Activated T-cell treated with anti-CD3 and anti-CD28 coated beads, Interleukin-2, amount 50 U/mL, for 4 hours (primary cell): Measurements from ENCODE around the gene TBCA. TPM values are rescaled to one million over a fixed set of nuclear protein-coding genes. Genes with fewer than 3 reads are reported as not detected.

Source experiments
- ATAC-seq, 2 donors: fragments of 200-7000 bp; cut with Tn5 transposase; one replicate each; pipeline ENCODE4 v1.10.0; 2021
- DNase-seq: peaks from one replicate; pipeline ENCODE4 v3.0.0-alpha.2; 2020
- H3K27me3 Mint-ChIP-seq: one replicate; pipeline ENCODE4 v1.8.0; 2021; ENCODE audit warnings: low read depth, mixed read lengths
- H3K36me3 Mint-ChIP-seq: one replicate; pipeline ENCODE4 v1.8.0; 2022; ENCODE audit warnings: mixed read lengths; ENCODE audit not compliant: insufficient read depth
- H3K4me1 Mint-ChIP-seq: one replicate; pipeline ENCODE4 v1.8.0; 2021; ENCODE audit warnings: low read depth, mixed read lengths
- H3K4me3 Mint-ChIP-seq: one replicate; pipeline ENCODE4 v1.8.0; 2021; ENCODE audit warnings: mild to moderate bottlenecking, moderate library complexity, mixed read lengths
- H3K9me3 Mint-ChIP-seq: one replicate; pipeline ENCODE4 v1.8.0; 2021; ENCODE audit warnings: mixed read lengths
- total RNA-seq, 3 donors: library from RNA; stranded (reverse); gene quantifications; one replicate each; pipeline ENCODE4 v1.2.1, GENCODE V29; 2021

TBCA gene
- total RNA-seq, 3 donors from 2014 or later, result 246 to 297 (median 268) TPM

DNA sequence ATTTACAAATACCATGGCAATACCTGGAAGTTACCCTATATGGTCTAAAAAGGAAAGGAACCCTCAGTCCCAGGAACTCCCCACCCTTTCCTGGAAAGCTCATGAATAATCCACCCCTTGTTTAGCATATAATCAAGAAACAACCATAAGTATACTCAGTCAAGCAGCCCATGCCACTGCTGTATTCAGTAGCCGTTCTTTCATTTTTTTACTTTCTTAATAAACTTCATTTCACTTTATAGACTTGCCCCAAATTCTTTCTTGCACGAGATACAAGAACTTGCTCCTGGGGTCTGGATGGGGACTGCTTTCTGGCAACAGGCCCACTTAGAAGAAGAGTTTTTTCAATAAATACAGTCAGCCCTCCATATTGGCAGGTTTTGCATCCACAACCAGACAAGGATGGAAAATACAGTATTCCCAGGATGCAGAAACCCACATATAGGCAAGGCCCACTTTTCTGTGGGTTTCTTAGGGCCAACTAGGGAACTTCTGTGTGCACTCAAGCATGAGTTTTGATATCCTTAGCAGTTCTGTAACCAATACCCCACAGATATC, 2.8 kb upstream of the TBCA start:
- H3K27me3 Mint-ChIP-seq, result no peaks in the 10 kb centered on the region
- no peak for DNase-seq
- H3K4me3 Mint-ChIP-seq, result no peak overlapping the region
- no peak for ATAC-seq
- peaks cover 24% of the 10 kb centered on the region for H3K4me1 Mint-ChIP-seq
- no peaks in the 10 kb centered on the region for H3K9me3 Mint-ChIP-seq
- H3K36me3 Mint-ChIP-seq, result peaks cover 14% of the 10 kb centered on the region

DNA sequence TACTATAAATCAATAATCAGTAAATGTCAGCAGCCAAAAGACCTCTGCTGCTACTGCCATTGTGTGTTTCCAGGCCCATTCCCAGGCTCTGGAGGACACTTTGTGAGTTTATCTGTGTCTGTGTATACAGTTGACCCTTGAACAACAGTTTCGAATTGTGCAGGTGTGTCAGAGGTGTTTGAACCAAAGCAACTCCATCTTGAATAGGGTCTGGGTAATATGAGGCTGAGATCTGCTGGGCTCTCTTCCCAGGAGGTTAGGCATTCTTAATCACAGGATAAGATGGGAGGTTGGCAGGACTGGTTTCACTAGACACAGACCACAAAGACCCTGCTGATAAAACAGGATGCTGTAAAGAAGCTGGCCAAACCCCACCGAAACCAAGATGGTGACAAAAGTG, 2.3 kb upstream of the TBCA start:
- DNase-seq (no peak), ATAC-seq (no peak)
- Mint-ChIP-seq H3K36me3 (peaks cover 18% of the 10 kb centered on the region), H3K4me1 (peaks cover 30% of the 10 kb centered on the region), H3K9me3 (no peaks in the 10 kb centered on the region), H3K27me3 (no peaks in the 10 kb centered on the region), H3K4me3 (no peak overlapping the region)

DNA sequence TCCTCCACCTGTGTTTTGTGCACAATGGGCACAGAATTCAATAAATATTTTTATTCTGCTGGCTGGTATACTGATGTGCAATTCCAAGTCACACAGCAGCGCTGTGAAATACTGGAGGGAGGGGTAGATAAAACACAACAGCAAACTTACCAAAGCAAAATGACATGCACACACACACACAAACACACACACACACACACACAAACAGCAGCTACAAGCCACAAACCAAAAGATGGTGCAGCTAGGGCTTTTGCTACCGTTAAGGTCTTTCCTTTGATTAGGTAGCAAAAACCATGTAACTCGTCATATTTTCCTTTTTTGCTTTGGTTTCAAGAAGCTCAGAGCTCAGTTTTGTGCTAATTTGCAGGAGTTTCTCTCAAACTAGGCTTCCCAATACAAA, 1.8 kb upstream of the TBCA start:
- H3K36me3 Mint-ChIP-seq, result peaks cover 18% of the 10 kb centered on the region
- H3K4me1 Mint-ChIP-seq, result peaks cover 35% of the 10 kb centered on the region
- H3K27me3 Mint-ChIP-seq, result no peaks in the 10 kb centered on the region
- H3K4me3 Mint-ChIP-seq, result no peak overlapping the region
- H3K9me3 Mint-ChIP-seq, result no peaks in the 10 kb centered on the region
- ATAC-seq (no peak), DNase-seq (no peak)

DNA sequence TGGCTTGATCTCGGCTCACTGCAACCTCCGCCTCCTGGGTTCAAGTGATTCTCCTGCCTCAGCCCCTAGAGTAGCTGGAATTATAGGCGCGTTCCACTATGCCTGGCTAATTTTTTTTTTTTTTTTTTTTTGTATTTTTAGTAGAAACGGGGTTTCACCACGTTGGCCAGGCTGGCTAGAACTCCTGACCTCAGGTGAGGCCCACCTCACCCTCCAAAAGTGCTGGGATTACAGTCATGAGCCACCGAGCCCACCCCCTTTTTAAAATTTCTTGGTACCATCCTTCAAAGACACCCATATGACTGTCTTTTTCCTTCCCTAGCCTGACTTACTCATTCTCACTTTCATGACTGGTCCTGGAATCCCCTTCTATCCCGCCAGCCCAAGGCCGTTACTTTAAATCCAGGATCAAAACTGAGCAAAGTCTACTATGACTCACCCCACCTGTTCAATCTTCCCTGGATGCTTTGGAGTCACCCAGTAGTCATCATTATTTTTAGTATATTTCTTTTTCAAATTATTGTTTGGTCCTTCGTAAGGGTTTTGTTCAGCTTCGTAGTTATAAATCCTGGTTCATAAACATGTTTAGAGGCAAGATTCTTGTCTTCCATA, 1.2 kb upstream of the TBCA start:
- no peak for DNase-seq
- Mint-ChIP-seq H3K4me3 (peak overlapping the region; percentile 51), H3K4me1 (peaks cover 38% of the 10 kb centered on the region), H3K36me3 (peaks cover 18% of the 10 kb centered on the region), H3K9me3 (no peaks in the 10 kb centered on the region), H3K27me3 (no peaks in the 10 kb centered on the region)
- no peak for ATAC-seq

DNA sequence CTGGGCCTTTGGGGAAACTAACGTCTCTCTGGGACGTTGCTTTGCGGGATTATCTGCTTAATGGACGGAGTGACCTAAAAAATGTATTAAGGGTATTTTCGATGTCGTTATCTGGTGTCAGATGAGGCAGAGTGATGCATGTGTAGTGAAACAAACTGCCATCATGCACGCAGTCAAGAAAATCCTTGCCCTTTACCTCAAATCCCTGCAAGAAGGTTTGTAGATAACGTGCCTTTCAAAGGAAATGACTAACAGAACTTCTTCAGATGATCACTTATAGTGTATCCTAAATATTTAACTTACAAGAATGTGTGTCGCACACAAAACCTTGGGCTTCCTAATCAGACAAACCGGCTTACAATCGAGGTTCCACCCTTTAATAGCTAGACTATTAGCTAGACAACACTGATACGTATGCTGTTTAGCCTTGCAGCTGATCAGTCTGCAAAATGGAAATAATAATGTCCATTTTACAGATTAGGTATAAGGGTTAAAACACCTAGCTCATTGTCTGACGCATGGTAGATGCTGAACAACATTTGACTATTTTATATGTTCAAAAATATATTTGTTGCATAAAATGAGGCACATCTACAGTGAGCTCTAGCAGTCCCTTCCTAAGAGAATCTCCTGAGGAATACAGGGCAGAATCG, 541 bp upstream of the TBCA start:
- Mint-ChIP-seq H3K27me3 (no peaks in the 10 kb centered on the region), H3K9me3 (no peaks in the 10 kb centered on the region), H3K36me3 (peaks cover 20% of the 10 kb centered on the region), H3K4me1 (peaks cover 42% of the 10 kb centered on the region), H3K4me3 (peak overlapping the region; percentile 94)
- peak; percentile 19 to 29 for ATAC-seq
- DNase-seq, result no peak

DNA sequence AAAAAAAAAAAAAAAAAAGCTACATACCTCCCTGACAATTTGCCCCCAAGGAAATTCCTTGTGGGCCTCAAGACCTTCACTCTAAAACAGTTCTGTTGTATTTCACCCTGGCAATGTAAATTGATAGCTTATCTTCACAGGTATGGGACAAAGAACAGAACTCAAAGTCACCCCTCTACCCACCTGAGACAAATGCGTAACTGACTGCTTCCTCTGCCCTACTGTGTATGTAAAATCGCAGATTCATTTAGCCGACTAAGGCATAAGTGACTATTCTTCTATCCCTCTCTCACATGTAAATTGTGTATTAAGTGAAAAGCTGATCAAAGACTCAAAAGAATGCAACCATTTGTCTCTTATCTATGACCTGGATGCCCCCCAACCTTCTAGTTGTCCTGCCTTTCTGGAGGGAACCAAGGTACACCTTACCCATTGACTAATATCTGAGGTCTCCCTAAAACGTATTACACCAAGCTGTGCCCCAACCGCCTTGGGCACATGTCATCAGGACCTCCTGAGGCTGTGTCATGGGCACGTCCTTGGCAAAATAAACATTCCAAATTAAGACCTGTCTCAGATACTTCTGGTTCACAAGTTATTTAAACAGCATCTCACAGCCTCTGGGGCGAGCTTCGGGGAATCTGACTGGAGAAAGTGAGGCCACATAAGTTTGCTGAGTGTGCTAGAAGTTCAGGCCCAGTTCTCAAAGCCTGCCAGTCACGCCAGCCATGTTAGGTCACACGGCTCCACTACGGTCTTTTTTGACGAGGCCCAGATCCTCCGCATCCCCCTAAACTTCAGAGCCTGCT, 954 bp downstream of the TBCA start:
- Mint-ChIP-seq H3K4me3 (peak overlapping the region; percentile 94), H3K4me1 (peaks cover 56% of the 10 kb centered on the region), H3K36me3 (peaks cover 26% of the 10 kb centered on the region), H3K9me3 (no peaks in the 10 kb centered on the region), H3K27me3 (no peaks in the 10 kb centered on the region)
- ATAC-seq (peak; percentile 29 to 34), DNase-seq (peak; percentile 10)

DNA sequence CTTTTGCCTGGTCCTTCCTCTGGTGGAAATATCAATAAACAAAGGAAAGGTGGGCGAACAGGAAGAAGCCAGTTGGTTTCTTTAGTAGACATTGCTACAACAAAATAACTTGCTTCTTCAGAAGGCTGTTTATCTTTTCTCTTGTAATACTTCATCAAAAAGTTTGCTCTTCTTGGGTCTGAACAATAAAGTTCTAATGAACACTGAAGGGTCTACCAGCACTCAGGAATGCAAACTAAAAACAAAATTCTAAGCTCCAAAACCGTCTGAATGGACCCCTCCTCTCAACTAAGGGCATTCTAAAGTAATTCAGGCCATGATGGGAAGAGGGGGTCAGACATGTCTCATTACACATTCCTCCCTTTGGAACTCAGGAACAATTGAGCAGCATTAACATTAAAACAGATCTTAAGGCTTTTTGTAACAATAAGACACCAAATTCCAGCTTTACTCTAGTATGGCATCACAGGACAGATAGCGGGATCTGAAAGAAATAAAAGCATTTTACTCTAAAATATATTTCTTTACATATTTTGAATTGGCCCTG, 2.3 kb downstream of the TBCA start:
- peaks cover 61% of the 10 kb centered on the region for H3K4me1 Mint-ChIP-seq
- peak overlapping the region; percentile 94 for H3K4me3 Mint-ChIP-seq
- peaks cover 31% of the 10 kb centered on the region for H3K36me3 Mint-ChIP-seq

DNA sequence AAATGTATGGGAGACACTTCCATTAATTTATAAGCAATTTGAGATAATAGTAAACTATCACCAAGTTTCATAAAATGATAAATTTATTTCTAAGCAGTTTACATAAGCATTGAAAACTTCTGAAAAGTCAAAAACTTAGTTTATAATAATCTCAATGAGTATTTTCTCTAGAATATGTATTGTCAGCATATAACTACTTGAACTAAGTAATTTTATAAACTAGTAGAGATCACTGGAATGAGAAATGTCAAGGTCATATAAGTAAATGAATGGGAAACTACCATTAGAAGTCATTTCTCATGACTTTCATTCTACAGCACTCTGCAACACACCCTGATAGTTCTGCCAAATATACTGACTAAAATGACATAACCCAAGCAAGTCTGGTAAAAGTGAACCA, 3.4 kb downstream of the TBCA start:
- DNase-seq, result no peak
- H3K9me3 Mint-ChIP-seq, result no peaks in the 10 kb centered on the region
- no peaks in the 10 kb centered on the region for H3K27me3 Mint-ChIP-seq
- peaks cover 68% of the 10 kb centered on the region for H3K4me1 Mint-ChIP-seq
- no peak overlapping the region for H3K4me3 Mint-ChIP-seq
- peaks cover 34% of the 10 kb centered on the region for H3K36me3 Mint-ChIP-seq
- no peak for ATAC-seq

More for the DNA sequence above, 2.3 kb downstream of the TBCA start:
- DNase-seq (no peak), ATAC-seq (no peak)
- H3K9me3 Mint-ChIP-seq, result no peaks in the 10 kb centered on the region
- no peaks in the 10 kb centered on the region for H3K27me3 Mint-ChIP-seq

DNA sequence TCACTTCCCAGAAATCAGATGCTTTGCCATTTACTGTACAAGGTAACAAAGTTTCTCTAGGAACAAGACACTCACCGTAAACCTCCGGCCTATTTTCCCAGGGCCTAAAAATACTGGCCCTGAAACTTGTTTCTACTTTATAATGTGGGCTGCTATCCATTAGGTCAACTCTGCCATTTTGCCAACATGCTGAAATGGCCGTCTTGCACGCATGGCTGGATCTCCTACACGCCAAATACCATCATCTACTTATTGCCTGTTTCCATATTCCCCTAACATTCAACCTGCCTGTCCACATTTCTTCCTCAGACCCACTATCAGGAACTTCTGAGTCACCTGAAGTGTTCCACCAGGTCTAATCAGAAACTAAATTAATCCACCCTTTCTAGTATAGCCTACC, 4.7 kb downstream of the TBCA start:
- ATAC-seq (no peak), DNase-seq (no peak)
- Mint-ChIP-seq H3K9me3 (no peaks in the 10 kb centered on the region), H3K4me3 (peak overlapping the region; percentile 41), H3K36me3 (peaks cover 44% of the 10 kb centered on the region), H3K4me1 (peaks cover 71% of the 10 kb centered on the region), H3K27me3 (no peaks in the 10 kb centered on the region)

DNA sequence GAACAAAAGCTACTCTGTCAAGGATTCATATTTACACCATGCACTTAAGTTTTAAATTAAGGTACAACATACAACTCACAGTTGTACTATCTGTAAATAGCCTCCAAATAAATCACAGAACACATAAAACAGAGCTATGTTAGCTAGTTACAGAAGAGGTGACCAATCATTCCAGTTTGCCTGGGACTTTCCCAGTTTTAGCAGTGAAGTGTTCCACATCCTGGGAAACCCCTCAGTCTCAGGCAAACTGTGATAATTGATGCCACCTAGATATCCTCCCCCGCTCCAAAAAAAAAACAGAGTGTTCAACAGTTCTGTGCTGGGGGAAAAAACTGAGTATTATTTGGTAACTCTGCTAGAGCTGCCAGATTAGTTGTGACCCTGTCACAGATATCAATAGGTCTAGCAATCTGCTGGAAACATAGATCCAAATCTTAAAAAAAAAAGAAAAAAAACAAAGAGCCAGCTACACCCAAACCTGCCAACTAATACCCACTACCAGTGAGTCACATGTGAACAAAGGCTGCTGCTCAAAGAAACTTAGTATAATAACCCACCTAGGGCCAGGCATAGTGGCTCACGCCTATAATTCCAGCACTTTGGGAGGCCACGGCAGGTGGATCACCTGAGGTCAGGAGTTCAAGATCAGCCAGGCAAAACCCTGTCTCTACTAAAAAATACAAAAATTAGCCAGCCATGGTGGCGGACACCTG, 5.7 kb downstream of the TBCA start:
- no peak for DNase-seq
- H3K4me3 Mint-ChIP-seq, result no peak overlapping the region
- H3K36me3 Mint-ChIP-seq, result peaks cover 44% of the 10 kb centered on the region
- peak; percentile 35 to 44 for ATAC-seq
- H3K4me1 Mint-ChIP-seq, result peaks cover 71% of the 10 kb centered on the region
- H3K9me3 Mint-ChIP-seq, result no peaks in the 10 kb centered on the region
- no peaks in the 10 kb centered on the region for H3K27me3 Mint-ChIP-seq

DNA sequence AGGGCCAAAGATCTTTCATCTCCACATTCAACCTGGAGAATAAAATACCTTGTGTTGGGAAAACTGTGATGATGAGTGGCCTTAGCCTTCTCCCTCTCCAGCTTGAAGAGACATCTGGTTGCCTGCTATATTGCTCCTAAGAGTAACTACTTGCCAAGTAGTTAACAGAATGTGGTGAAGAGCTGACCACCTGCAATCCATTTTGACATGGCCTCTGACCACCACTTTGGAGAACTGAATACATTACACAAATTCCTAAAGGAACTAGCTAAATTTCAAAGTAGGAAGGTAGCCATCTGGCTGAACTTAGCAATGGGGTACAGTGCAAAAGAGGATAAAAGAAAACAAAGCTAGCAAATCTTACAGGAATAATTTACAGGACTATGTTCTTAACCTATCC, 7.2 kb downstream of the TBCA start:
- H3K9me3 Mint-ChIP-seq, result no peaks in the 10 kb centered on the region
- H3K4me3 Mint-ChIP-seq, result no peak overlapping the region
- H3K27me3 Mint-ChIP-seq, result no peaks in the 10 kb centered on the region
- ATAC-seq (no peak), DNase-seq (no peak)
- H3K4me1 Mint-ChIP-seq, result peaks cover 62% of the 10 kb centered on the region
- peaks cover 30% of the 10 kb centered on the region for H3K36me3 Mint-ChIP-seq

DNA sequence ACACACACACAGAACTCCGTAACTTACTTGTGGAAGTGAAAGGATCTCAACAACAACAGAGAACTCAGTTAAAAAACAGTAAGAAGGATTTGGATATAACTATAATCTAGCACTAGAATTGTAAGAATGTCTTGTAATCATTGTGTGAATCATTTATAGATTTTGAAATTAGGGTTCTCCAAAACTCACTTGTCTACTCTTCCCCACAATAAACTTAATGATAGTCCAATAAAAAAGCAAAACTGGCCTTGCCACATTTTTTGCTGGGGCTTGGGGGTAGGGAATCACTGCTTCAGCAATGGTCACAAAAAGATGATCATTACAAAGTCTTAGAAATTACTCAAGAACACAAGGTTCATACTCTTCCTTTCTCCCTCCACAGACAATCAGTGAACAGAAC, 8.8 kb downstream of the TBCA start:
- no peak for ATAC-seq
- no peak for DNase-seq
- Mint-ChIP-seq H3K4me3 (no peak overlapping the region), H3K4me1 (peaks cover 50% of the 10 kb centered on the region), H3K27me3 (no peaks in the 10 kb centered on the region), H3K9me3 (no peaks in the 10 kb centered on the region), H3K36me3 (peaks cover 29% of the 10 kb centered on the region)

DNA sequence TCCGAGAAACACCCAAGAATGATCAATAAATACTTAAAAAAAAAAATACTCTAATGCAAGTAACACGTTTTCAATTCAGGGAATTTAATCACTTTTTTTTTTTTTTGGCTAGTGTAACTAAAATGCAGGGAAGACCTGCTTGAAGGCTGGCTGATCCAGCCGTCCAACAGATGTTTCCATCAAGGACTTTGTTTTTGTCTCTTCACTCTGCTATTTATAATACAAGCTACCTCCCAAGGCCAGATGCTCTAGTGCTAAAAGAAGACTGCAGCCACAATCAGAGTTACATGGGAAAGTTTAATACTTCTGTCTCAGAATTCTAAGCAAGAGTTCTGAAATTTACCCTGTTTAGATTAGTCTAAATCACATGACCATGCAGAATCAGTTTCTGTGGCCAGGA, 14.5 kb downstream of the TBCA start:
- H3K27me3 Mint-ChIP-seq, result no peaks in the 10 kb centered on the region
- H3K4me3 Mint-ChIP-seq, result no peak overlapping the region
- no peaks in the 10 kb centered on the region for H3K9me3 Mint-ChIP-seq
- H3K36me3 Mint-ChIP-seq, result peaks cover 21% of the 10 kb centered on the region
- H3K4me1 Mint-ChIP-seq, result peaks cover 36% of the 10 kb centered on the region
- no peak for DNase-seq
- ATAC-seq, result no peak
